Choroid plexus epithelial cell (primary cell): ENCODE data around the gene MXI1.

Experiments used
- DNase-seq: peaks from one replicate; pipeline ENCODE4 v3.0.0-alpha.2; 2010; ENCODE audit warnings: low read depth
- H3K4me3 ChIP-seq: 2 replicates; pipeline ENCODE4 v1.5.1; 2011; ENCODE audit warnings: low read depth, mild to moderate bottlenecking, control low read depth, low read length, moderate library complexity
- CTCF ChIP-seq: conservative IDR thresholded peaks from 2 replicates; pipeline ENCODE4 v1.5.1; 2011; ENCODE audit warnings: low read depth, mild to moderate bottlenecking, control low read depth, inconsistent platforms, low read length, moderate library complexity

The MXI1 gene

GRCh38 chr10:110163841-110164240 is 43.6 kb upstream of the MXI1 start:
- DNase-seq, result no peak
- no peak for TF ChIP-seq CTCF
- H3K4me3 ChIP-seq, result no peak overlapping the region

- no peak overlapping the region for H3K4me3 ChIP-seq
- no peak for TF ChIP-seq CTCF
- no peak for DNase-seq
Observed at GRCh38 chr10:110165239-110165638, 42.2 kb upstream of the MXI1 start.

- no peak overlapping the region for H3K4me3 ChIP-seq
- no peak for DNase-seq
- no peak for TF ChIP-seq CTCF
Observed at GRCh38 chr10:110167149-110167548, 40.3 kb upstream of the MXI1 start.

- no peak overlapping the region for H3K4me3 ChIP-seq
- TF ChIP-seq CTCF, result no peak
- no peak for DNase-seq
Observed at GRCh38 chr10:110168601-110169481, 38.6 kb upstream of the MXI1 start.

- no peak for TF ChIP-seq CTCF
Observed at GRCh38 chr10:110169586-110169985, 37.8 kb upstream of the MXI1 start.

GRCh38 chr10:110170142-110170971 is 37.0 kb upstream of the MXI1 start:
- no peak for DNase-seq
- no peak overlapping the region for H3K4me3 ChIP-seq
- TF ChIP-seq CTCF, result peak; percentile 11

More at GRCh38 chr10:110169586-110169985, 37.8 kb upstream of the MXI1 start:
- no peak overlapping the region for H3K4me3 ChIP-seq
- no peak for DNase-seq
